Ramos (cell line): ENCODE data around the gene CD82.

Source experiments
- in situ Hi-C: fragments of 300-500 bp; cut with MboI; formaldehyde crosslinking; loops from one replicate; pipeline ENCODE4 v1.14.3; 2022; ENCODE audit warnings: low sequenced_read_pairs; ENCODE audit not compliant: unreplicated experiment

CD82 gene

DNA sequence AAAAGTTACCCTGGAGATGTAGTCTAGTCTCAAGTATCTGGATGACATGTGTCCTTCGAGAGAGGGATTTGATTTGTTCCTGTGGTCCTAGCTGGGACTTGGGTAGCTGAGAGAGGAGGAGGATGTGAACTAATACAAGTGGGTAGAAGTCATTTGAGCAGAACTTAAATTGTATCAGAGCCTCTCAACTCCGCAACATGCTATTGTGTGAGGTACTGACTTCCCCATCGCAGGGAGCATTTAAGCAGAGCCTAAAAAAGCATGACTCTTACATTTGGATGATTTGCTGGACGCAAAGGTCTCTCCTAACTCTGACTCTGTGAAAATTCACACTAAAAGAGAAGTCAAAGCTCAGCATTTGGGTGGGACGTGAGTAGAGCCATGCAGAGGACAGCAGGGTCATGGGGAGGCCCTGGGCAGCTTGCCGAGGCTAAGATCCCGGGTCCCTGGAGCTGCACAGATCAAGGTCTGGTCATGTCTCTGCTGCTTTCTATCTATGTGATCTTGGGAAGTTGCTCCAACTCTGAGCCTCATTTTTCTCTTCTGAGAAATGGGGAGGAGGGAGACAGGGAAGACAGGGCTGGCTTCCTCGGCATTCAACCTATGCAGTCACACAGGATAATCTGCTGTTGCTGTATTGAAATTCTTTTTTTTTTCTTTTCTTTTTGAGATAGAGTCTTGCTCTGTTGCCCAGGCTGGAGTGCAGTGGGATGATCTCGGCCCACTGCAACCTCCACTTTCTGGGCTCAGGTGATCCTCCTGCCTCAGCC lies 44.9 kb downstream of the CD82 start:
- in situ Hi-C loops, result no loop called here

GRCh38 chr11:44611088-44611487 lies 45.6 kb downstream of the CD82 start:
- in situ Hi-C loops, result no loop called here

GRCh38 chr11:44611687-44612434 lies 46.4 kb downstream of the CD82 start:
- in situ Hi-C loops, result no loop called here

DNA sequence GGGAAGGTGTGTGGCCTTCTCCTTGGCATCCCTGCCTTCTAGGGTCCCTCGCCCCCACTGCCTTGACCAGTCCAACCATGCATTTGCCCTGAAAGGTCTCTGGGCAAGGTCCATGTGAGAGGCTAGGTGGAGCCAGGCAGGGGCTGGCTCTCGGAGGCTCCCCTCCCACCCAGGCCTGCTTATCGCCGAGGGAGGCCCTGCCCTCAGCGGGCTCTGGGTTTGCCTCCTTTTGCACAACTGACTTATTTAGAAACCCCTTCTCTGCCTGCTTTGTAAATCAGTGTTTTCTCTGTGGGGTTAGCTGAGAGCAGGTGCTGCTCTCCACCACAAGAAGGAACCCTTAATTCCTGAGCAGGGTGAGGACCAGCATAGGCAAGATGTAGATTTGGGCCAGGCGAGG lies 47.7 kb downstream of the CD82 start:
- in situ Hi-C loops, result no loop called here

GRCh38 chr11:44614281-44614775 lies 48.9 kb downstream of the CD82 start:
- in situ Hi-C loops, result no loop called here

- in situ Hi-C loops, result no loop called here
Observed at GRCh38 chr11:44615041-44615755, 49.7 kb downstream of the CD82 start.

GRCh38 chr11:44615913-44616791 lies 50.7 kb downstream of the CD82 start:
- in situ Hi-C loops, result no loop called here

DNA sequence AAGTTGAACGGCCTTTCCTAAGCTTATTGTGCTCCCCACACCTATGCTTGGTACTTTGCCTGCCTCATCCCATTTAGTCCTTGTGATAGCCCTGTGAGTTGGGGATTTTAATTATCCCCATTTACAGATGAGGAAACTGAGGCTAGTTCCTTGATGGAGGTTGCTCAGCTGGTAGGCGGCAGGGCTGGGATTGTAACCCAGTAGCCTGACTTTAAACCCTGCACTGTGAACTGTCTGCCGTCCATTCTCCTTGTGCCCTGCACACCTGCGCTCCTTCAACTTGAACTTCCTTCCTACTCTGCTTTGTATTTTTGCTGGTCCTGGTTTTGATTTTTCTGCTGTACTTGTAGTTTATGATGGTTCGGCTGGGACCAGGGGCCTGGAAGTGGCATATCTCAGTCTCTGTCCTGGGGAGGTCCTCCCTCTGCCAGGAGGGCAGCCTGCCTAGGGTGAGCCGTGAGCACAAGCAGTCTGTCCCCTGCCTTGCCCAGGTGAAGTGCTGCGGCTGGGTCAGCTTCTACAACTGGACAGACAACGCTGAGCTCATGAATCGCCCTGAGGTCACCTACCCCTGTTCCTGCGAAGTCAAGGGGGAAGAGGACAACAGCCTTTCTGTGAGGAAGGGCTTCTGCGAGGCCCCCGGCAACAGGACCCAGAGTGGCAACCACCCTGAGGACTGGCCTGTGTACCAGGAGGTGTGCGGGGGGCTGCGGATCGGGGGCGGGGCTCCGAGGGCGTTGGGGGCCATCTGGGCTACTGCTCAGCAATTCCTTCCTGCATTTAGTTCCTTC lies 52.4 kb downstream of the CD82 start:
- in situ Hi-C loops, result no loop called here

GRCh38 chr11:44618561-44619425 lies 53.3 kb downstream of the CD82 start:
- in situ Hi-C loops, result no loop called here

DNA sequence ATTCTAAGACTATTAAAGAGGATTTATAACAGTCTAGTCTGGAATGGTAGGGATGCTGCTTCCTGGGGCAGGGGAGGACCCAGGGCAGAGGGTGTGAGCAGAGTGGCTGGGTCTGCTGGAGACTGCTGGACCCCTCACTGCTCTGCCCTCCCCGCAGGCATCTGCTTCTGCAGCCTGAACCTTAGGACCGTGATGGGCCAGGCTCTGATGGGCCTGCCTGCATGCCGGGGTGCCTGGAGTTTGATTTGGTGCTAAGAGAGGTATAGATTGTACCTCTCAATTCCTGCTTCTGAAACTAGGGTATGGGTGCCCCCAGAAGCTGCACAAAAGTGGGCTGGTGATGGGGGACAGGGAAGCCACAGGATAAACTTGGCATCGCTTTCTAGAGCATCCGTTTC lies 54.9 kb downstream of the CD82 start:
- in situ Hi-C loops, result loop anchor here (10.0 kb wide), 1 partner anchor 294 kb away; no protein-coding TSS in a partner anchor

GRCh38 chr11:44621140-44621681 lies 55.7 kb downstream of the CD82 start:
- in situ Hi-C loops, result loop anchor here (10.0 kb wide), 1 partner anchor 294 kb away; no protein-coding TSS in a partner anchor

DNA sequence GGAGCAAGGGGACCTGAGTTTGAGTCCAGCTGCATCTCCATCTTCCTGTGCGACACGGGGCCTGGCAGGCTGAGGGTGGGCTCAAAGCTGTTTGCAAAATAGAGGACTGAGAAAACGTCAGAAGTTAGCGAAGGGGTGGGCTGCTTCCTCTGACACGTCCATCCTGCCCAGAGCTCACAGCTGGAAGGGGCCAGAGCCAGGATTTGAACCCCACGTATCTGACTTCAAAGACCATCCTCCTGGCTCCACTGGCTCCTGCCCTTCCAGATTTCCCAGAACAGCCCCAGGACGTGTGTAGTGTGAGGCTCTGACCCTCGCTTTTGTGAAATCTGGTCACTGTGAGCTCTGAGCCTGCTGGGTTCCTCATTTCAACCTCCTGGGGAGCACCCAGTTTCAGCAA lies 56.3 kb downstream of the CD82 start:
- in situ Hi-C loops, result loop anchor here (10.0 kb wide), 1 partner anchor 293 kb away; no protein-coding TSS in a partner anchor

- in situ Hi-C loops, result loop anchor here (10.0 kb wide), 1 partner anchor 293 kb away; no protein-coding TSS in a partner anchor
Observed at GRCh38 chr11:44622190-44622650, 56.8 kb downstream of the CD82 start.

- in situ Hi-C loops, result loop anchor here (10.0 kb wide), 1 partner anchor 292 kb away; no protein-coding TSS in a partner anchor
Observed at GRCh38 chr11:44622721-44623258, 57.3 kb downstream of the CD82 start.

GRCh38 chr11:44623341-44623730 lies 57.9 kb downstream of the CD82 start:
- in situ Hi-C loops, result loop anchor here (10.0 kb wide), 1 partner anchor 291 kb away; no protein-coding TSS in a partner anchor

DNA sequence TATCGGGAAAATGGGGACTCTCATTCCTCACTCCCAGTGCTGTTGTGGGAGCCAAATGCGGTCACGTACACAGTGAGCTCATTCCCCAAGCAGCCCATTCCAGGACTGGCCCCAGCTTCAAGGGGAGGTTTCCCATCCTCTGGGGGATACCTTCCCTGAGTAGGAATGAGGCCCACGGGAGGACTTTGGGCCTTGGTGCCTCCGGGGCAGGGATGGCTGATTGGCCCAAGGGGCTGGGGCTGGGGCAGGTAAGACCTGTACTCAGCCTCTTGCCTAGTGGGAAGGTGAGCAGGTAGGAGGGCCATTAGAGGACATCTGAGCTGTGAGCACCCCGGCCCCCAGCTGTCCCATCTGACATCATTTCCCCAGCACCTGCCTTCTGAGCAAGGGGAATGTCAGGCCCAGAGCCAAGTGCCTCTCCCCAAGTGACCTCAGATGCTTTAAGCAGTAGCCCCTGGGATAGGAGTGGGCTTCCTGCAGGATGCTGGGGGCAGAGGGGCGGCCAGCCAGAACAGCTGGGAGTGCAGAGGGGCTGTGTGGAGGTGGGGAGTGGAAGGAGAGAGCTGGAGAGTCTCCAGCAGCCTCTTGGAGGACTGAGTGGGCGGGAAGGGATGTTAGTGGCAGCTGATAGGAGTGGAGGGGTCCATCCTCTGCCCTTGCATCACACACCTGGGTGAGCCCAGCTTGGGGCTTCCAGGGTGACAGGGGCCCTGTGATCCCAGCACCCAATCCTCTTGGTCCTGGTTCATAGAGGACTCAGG lies 58.4 kb downstream of the CD82 start:
- in situ Hi-C loops, result loop anchor here (10.0 kb wide), 1 partner anchor 291 kb away; no protein-coding TSS in a partner anchor
